MCF 10A (cell line): ENCODE data around the gene KRT1. TPM values are rescaled to one million over a fixed set of nuclear protein-coding genes. Genes with fewer than 3 reads are reported as not detected.

Experiments
- BruUV-seq: library from RNA; stranded (reverse); fragments of 400-500 nt; replicated peaks from 2 replicates; lab custom pipeline; 2021; lab: Mats Ljungman, UMichigan
- CTCF ChIA-PET: fragments of 300-600 bp; sonication (Branson Sonifier 250); formaldehyde crosslinking; extraction: SDS; loops from one replicate; lab custom pipeline; 2021; ENCODE audit warnings: antibody characterized with exemption, inconsistent platforms; lab: Yijun Ruan, JAX
- POLR2A ChIA-PET: fragments of 300-600, 350-650 bp; sonication (Branson Sonifier 250); formaldehyde crosslinking; extraction: SDS; loops from one replicate; lab custom pipeline; 2020; ENCODE audit warnings: antibody characterized with exemption, inconsistent platforms; lab: Yijun Ruan, JAX
- DNase-seq: peaks from one replicate; pipeline ENCODE4 v3.0.0-alpha.2; 2018; ENCODE audit not compliant: unreplicated experiment
- H3K27ac Mint-ChIP-seq: one replicate; pipeline ENCODE4 v1.8.0; 2022; ENCODE audit warnings: mild to moderate bottlenecking, low read depth, mixed read lengths; ENCODE audit not compliant: unreplicated experiment
- H3K27me3 Mint-ChIP-seq: one replicate; pipeline ENCODE4 v1.8.0; 2022; ENCODE audit warnings: mixed read lengths; ENCODE audit not compliant: insufficient read depth, unreplicated experiment
- H3K36me3 Mint-ChIP-seq: one replicate; pipeline ENCODE4 v1.8.0; 2022; ENCODE audit warnings: mild to moderate bottlenecking, moderate library complexity, mixed read lengths; ENCODE audit not compliant: insufficient read depth, unreplicated experiment
- H3K4me1 Mint-ChIP-seq: one replicate; pipeline ENCODE4 v1.8.0; 2022; ENCODE audit warnings: mixed read lengths; ENCODE audit not compliant: insufficient read depth, unreplicated experiment
- H3K4me3 Mint-ChIP-seq: one replicate; pipeline ENCODE4 v1.8.0; 2022; ENCODE audit warnings: mild to moderate bottlenecking, moderate library complexity, mixed read lengths; ENCODE audit not compliant: unreplicated experiment
- H3K9me3 Mint-ChIP-seq: one replicate; pipeline ENCODE4 v1.8.0; 2022; ENCODE audit warnings: mixed read lengths; ENCODE audit not compliant: unreplicated experiment
- CTCF ChIP-seq: fragments of 200-600 bp; IDR thresholded peaks from one replicate; pipeline ENCODE4 v1.8.0; 2022; ENCODE audit warnings: antibody characterized with exemption, mild to moderate bottlenecking; ENCODE audit not compliant: unreplicated experiment
- intact Hi-C: fragments of 100-400 bp; cut with micrococcal nuclease; formaldehyde crosslinking; loops from 2 replicates; pipeline ENCODE4 v1.14.1; 2022
- total RNA-seq: library from RNA; stranded (reverse); gene quantifications from 2 replicates; pipeline ENCODE4 v1.2.3, GENCODE V29; 2022

KRT1 gene
- total RNA-seq, 1 experiment from 2014 or later: not detected

DNA sequence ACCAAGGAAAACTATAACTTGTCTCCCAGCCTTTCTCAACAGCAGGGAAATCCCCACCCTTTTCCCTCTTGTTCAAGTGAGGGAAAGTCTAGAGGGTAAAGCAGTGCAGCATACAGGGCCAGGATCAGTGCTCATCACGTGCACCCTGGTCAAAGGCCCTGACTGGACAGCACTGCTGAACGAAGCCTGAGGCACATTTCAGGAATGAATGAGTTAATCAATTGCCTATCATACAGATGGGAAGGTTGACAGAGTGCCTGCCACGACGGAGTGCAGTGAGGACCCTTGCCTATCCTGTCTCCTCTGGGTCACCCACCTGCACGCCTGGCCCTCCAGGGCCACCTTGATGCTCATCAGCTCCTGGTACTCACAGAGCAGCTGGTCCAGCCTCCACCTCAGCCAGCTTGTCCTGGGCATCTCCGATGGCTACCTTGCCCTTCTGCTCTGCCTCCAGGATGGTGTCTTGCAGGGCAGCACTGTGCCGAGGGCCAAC lies 50.2 kb downstream of the KRT1 start:
- ChIA-PET POLR2A (no interaction called here), CTCF (no interaction called here)
- TF ChIP-seq CTCF: no peak
- no peak overlapping the region for H3K27ac Mint-ChIP-seq
- no TSS peak for BruUV-seq
- H3K4me1 Mint-ChIP-seq: peaks cover 5% of the 10 kb centered on the region
- no peak overlapping the region for H3K4me3 Mint-ChIP-seq
- no peak for DNase-seq
- peaks cover 60% of the 10 kb centered on the region for H3K27me3 Mint-ChIP-seq
- intact Hi-C loops: no loop called here
- no peaks in the 10 kb centered on the region for H3K9me3 Mint-ChIP-seq
- no peaks in the 10 kb centered on the region for H3K36me3 Mint-ChIP-seq

DNA sequence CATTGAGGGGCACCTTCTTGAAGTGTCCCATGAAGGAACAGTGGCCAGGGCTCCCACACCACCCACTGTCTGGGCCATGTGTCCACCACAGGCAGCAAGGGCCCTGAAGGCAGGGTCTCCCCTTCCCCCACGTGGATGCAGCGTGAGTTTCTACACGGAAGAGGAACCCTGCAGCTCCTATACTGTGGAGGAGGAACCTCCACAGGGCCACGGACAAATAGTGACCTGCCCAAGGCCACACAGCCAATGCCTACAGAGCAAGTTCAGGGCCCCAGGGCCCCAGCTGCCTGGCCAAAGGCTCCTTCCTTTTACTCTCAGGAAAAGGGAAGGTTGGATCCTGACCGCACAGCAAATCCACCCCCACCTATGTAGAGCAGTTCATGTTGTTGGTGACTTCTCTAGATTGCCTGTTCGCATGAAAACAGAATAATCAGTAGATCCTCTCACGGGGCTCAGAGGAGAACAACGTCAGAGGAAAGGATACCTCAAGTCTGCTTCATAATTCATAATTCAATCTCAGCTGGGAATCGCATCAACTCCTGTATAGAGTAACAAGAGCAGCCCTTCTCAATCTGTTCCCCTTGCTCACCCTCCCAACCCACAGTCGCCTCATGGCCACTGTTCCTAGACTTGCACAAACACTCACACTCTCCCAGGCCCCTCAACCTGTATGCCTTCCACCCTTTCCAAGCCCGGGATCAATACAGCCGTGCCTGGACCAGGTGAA lies 50.8 kb downstream of the KRT1 start:
- peaks cover 5% of the 10 kb centered on the region for H3K4me1 Mint-ChIP-seq
- intact Hi-C loops: no loop called here
- H3K4me3 Mint-ChIP-seq: no peak overlapping the region
- no TSS peak for BruUV-seq
- no peaks in the 10 kb centered on the region for H3K9me3 Mint-ChIP-seq
- H3K36me3 Mint-ChIP-seq: no peaks in the 10 kb centered on the region
- no peak for DNase-seq
- POLR2A ChIA-PET: no interaction called here
- H3K27ac Mint-ChIP-seq: no peak overlapping the region
- no peak for TF ChIP-seq CTCF
- peaks cover 59% of the 10 kb centered on the region for H3K27me3 Mint-ChIP-seq
- CTCF ChIA-PET: no interaction called here

DNA sequence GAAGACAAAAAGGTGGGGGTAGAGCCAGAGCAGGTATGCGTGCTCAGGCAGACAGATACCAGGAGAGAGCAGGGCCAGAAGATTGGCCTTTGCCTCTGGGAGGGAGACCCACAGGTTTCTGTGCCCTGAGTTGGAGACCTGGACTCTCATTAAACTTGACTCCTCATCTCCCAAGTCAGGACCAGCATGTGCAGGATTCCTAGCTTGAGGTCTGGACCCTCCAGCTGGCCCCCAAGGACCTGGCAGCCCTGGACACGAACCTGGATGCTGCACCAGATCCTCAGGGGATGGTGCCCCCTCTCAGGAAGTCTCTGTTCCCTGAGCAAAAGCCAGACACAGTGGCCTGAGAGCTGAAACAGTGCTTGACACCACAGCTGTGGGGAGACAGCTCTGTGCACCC lies 51.4 kb downstream of the KRT1 start:
- no peak overlapping the region for H3K27ac Mint-ChIP-seq
- no peak for DNase-seq

DNA sequence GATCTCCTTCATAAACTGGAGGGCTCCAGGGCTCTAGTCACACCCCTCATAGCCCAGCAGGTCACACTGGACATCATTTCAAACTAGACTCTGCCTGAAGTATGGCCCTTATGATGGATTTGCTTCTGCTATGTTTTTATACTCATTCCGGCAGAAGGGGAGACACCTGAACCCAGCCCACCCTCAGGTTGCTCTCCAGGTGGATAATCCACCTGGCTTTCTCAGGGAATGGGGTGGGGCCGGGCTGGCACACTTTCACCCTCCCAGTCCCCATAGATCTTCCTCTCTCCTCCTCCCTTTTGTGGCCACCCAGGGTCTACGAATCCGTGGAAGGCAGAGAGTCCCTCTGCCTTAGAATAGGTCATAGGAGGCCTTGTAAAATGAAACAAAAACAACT lies 52.1 kb downstream of the KRT1 start:
- H3K27me3 Mint-ChIP-seq: peaks cover 53% of the 10 kb centered on the region
- H3K9me3 Mint-ChIP-seq: no peaks in the 10 kb centered on the region
- H3K4me1 Mint-ChIP-seq: no peaks in the 10 kb centered on the region
- BruUV-seq: no TSS peak
- TF ChIP-seq CTCF: no peak
- ChIA-PET CTCF (no interaction called here), POLR2A (no interaction called here)
- DNase-seq: no peak
- no peaks in the 10 kb centered on the region for H3K36me3 Mint-ChIP-seq
- intact Hi-C loops: no loop called here
- H3K4me3 Mint-ChIP-seq: no peak overlapping the region
- no peak overlapping the region for H3K27ac Mint-ChIP-seq

More for the DNA sequence above, 51.4 kb downstream of the KRT1 start:
- Mint-ChIP-seq H3K9me3 (no peaks in the 10 kb centered on the region), H3K27me3 (peaks cover 53% of the 10 kb centered on the region), H3K4me3 (no peak overlapping the region), H3K36me3 (no peaks in the 10 kb centered on the region), H3K4me1 (no peaks in the 10 kb centered on the region)
- CTCF ChIA-PET: interaction anchor here (0.6 kb wide), 1 partner anchor 256 kb away, joined by 4 read pairs; no protein-coding TSS in a partner anchor
- intact Hi-C loops: no loop called here
- POLR2A ChIA-PET: no interaction called here
- TF ChIP-seq CTCF: no peak
- BruUV-seq: no TSS peak
